Stimulated activated CD8-positive, alpha-beta memory T cell treated with anti-CD3 and anti-CD28 coated beads, Interleukin-15, amount 100 ng/mL, for 1 hour (primary cell): Measurements from ENCODE around the gene YES1.

ENCODE experiments used
- DNase-seq: peaks from one replicate; pipeline ENCODE4 v3.0.0-alpha.2; 2020; ENCODE audit warnings: low read depth

YES1 gene

GRCh38 chr18:811892-812375 lies at the start of gene YES1:
YES1 (minus strand) TSS chr18:812242; CDS start chr18:756827, 55,415 bp downstream.
- DNase-seq, result peak; percentile 27

GRCh38 chr18:857986-858385 lies 45.9 kb upstream of the YES1 start:
- DNase-seq, result no peak

DNA sequence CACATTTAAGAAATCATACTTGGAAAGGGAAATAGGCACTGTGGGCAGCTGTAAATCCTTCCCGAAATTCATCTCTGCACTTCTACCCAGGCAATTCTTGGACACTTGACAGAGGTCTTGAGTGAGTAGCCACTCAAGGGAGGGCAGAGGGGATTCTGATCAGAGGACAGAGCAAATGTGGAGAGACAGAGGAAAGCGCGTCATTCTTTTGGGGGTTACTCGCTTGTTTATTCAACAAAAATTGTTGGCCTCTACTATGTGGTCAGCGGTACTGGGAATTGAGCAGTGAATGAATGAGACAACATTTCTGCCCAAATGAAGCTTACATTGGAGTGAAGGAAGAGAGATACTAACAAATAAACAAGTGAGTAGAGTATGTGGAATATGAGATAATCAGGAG lies 41.4 kb upstream of the YES1 start:
- no peak for DNase-seq

- DNase-seq, result no peak
Observed at GRCh38 chr18:850960-851359, 38.9 kb upstream of the YES1 start.

GRCh38 chr18:849021-849420 lies 37.0 kb upstream of the YES1 start:
- DNase-seq, result no peak

DNA sequence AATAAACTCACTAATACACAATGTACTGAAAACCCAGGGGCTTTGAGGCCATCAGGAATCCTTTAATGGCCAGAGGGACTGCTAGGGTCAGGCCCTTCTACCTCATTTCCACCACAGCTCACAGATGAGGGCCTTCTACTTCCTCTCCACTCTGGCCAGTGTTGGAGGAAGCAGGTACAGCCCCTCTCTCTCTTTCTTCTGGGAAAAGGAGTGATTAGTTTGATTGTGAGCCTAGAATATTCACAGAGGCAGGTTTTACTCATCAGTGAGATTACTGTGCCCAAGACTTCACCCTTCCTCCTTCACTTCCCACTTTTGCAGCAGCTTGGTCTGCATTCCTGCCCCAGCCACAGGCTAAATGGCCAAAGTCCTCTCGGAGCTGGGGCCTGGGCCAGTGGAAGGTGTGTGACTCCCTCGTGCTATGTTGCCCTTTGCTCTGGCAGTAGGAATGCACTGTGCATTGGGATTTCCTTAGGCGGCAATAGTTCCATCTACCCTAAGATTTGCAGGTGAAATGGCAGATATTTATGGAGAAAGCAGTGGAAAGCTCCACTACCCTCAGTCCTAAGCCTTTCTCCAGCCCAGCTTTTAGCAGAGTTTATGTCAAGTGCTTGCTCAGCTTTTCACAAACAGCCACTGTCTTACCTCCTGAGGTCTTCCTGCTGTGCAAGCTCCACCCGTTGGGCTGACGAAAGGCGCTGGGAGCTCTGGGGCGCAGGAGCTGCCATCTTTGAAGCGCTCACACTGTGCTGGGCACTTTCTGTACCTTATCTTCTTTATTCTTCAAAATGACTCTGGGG lies 36.2 kb upstream of the YES1 start:
- no peak for DNase-seq

DNA sequence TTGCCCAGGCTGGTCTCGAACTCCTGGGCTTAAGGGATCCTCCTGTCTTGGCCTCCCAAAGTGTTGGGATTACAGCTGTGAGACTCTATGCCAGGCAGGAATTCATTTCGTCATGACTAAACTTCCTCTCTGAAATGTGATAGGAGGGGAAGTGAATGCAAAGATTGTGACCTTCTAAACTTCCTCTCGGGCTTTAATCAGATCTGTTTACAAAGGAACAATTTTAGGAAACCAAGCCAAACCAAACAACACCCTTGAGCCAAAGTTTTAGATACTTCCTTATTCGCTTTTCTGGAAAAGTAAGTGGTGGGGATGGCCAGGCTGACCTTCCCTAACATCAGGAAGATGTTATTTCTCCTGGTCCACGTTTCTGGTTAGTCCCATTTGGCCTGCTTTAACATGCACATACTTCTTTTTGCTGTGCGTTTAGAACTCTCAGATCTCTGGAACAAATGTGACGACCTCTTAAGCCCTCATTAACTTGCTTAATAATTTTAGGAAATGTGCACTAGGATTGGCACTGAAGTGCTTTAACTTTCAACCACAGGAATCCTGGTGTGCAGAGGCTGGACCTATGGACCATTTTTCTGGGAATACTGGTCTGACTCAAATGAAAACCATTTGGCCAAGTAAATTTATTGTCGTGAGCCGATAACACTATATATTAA lies 33.2 kb upstream of the YES1 start:
- DNase-seq, result no peak

- no peak for DNase-seq
Observed at GRCh38 chr18:841647-842370, 29.8 kb upstream of the YES1 start.

- no peak for DNase-seq
Observed at GRCh38 chr18:840516-840915, 28.5 kb upstream of the YES1 start.

DNA sequence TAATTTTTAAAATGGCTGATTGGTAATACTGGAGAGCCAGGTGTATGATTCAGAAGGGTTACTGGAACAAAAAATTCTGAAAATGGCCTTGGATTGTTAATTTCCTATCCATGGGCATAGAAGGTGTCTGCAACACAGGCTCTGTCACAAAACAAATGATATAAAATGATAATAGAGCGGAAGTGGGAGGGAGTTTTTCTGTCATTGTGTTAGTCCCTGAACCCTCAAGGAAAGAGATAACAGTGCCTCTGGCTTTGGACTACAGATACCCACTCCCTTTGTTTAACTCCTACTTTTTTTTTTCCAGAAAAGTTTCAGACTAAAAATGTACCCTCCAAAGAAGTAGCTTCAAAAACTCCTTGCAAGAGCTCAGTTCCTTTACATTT lies 28.0 kb upstream of the YES1 start:
- DNase-seq, result no peak

DNA sequence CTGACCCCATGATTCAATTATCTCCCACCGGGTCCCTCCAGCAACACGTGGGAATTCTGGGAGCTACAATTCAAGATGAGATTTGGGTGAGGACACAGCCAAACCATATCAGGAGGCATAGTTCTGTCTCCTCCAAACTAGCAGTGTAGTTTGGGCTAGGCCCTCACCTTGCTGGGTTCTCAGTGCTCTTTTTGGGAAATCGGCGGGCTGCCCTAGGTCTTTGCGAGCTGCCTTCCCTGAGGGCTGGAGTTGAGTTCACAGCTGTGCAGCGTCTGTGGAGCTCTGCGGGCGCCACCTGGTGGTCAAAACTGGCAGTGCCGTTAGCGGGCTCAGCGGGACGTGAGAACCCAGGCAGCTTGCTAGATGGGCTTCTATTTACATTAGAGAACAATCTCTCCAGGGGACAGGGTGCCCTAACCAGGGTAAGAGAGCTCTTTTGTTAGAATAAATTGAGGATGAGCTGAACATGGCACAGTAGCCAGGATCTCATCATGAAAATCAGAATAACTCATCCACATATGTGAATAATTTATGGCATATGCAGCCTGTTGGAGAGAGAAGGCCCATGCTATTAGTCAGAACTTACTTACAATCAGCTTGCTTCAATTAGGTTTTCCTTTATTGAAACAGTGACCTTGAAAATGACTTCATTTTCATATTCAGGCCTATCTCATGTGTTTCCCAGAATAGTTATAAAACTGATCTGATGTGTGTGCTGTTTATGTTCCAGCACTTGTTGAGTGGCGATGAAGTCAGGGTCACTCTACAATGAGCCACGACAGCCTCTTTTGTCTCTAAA lies 27.4 kb upstream of the YES1 start:
- peak; percentile 88 for DNase-seq

DNA sequence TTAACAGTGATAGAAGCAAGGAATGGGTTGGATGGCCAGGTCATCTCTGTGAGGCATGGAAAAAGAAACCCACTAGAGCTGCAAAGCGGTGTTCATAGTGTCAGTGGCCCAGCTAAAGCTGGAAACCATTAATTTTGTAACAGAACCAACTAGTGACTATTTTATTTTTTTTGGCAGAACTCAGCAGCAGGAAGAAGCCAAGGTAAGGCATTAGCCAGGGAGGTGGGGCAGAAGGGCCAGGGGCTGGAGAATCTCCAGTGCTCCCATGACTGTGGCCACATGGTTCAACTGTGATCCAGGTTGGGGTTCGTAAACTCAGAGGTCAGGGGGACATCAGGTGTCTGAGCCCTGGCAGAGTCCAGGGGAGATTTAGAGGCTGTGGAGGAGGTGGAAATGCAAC lies 25.9 kb upstream of the YES1 start:
- no peak for DNase-seq

DNA sequence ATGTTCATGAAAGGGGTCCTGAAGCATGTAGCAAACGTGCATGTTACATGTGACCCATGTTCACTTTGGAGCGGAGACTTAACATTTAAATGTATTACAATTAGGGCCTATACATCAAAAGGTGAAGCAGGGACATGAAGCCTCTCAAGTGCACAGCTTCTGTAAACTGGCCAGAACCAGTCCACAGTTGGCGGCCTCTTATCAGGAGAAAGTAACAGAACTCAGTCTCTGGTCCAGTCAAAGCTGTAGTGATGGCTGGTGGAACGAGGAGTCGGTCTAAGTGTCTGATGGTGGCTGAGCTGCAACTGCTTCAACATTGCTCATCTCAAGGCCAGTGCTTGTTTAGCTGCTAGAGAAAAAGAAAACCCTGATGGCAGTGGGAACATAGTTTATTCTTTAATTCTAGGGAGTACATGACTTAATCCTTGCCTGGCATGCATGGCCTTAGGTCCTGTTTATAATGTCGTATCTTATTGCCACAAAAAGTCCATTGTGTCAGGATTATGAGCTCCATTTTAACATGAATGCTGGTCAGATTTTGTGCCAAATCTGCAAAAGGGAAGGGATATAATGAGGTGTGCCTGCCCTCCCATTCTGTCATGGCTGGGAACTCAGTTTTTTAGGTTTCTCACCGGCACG lies 22.2 kb upstream of the YES1 start:
- no peak for DNase-seq

GRCh38 chr18:833197-833596 lies 21.2 kb upstream of the YES1 start:
- DNase-seq, result no peak

GRCh38 chr18:832085-832681 lies 20.1 kb upstream of the YES1 start:
- DNase-seq, result no peak

DNA sequence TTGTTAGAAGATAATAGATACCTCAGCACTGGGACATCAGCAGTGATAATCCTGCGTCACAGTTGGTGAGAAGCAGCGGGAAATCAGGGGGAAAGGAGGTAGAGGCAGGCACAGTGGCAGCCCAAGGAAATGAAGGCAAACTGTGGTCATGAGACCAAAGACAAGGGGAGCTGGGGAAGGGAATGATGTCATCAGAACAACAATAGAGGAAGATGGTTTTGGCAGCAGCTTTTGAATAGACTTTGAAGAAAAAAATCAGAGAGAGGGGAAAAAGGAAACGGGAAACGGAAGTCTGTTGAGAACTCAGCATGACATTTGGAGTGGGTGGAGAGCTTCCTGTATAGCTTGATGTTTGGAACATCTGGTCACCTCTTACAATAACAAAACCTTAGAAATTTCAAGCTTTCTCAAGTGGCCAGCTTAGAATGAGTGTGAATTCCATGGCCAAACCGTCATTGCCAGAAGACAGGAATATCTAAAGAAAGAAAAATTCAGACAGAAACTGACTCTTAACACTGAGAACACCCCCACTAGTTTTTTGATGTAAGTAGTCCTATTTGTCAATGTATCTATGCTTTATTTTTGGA lies 18.4 kb upstream of the YES1 start:
- no peak for DNase-seq

GRCh38 chr18:829432-829831 lies 17.4 kb upstream of the YES1 start:
- DNase-seq, result no peak

GRCh38 chr18:827093-827677 lies 15.1 kb upstream of the YES1 start:
- DNase-seq, result no peak

DNA sequence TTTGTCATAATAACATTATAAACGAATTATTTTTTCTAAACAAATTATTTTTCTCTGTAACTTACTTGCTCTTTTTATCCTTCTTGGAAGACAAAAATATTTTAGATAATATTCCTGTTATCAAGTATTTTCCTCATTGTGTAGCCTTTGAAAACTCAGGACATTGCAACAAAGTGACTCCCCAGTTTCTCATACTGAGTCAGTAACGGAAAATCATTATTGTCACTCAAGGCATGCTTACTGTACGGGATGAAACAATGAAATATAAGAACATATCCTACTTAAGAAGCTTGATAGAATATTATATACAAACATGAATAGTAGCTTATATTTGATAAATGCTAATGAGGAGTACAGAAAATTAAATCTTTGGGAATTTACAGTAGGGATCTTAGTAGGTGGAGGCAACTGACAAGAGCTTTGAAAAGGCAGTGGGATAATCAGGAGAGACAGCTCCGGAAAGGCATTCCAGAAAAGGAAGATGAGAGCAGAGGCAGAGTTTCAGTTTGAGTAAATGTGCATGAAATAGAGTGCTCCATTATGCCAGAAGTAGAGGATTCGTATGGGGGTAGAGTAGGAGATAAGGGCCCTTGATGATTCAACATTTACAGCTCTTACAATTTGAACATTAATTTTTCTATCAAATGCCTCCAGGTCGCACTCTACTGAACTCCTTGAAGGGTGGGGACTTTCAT lies 14.0 kb upstream of the YES1 start:
- DNase-seq, result no peak

DNA sequence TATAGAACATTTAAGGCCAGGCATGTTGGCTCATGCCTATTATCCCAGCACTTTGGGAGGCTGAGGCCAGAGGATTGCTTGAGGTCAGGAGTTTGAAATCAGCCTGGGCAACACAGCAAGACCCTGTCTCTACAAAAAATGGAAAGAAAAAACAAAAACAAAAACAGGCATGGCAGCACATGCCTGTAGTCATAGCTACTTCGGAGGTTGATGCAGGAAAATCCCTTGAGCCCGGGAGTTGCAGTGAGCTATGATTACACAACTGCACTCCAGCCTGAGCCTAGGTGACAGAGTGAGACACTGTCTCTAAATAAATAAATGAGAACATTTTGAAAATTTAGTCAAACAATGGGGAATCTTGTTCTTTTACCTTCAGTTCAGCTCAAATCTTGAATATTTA lies 12.1 kb upstream of the YES1 start:
- no peak for DNase-seq
